GM12872 (cell line): ENCODE results near the gene SLC22A2.
A peak's percentile ranks its signal among the peaks of the same experiment; 100 is the strongest.

Experiments used
- TF ChIP-seq, protein P1 (sequence below): IDR thresholded peaks from 3 replicates; pipeline ENCODE4 v1.5.1; 2011; ENCODE audit warnings: low read depth, mild to moderate bottlenecking, low read length, moderate library complexity; ENCODE audit not compliant: insufficient read depth

Gene SLC22A2

DNA sequence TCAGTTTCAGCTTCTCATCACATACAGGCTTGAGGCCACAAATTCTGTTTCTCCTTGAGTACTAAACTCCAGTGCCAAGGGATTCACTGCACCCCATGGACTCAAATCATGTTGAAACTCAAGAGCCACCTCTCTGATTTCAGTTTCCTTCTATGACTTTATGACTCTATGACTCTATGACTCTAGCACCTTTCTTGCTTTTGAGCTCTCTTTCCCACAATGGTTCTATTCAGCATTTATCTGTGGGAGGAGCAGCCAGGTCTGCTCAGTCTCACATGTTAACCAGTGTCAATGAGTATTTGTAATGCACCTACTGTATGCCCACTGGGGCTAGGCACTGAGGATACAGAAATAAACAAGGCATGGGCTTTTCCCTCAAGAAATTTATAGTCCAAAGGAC lies 14.6 kb upstream of the SLC22A2 start:
- TF ChIP-seq, protein P1, sequence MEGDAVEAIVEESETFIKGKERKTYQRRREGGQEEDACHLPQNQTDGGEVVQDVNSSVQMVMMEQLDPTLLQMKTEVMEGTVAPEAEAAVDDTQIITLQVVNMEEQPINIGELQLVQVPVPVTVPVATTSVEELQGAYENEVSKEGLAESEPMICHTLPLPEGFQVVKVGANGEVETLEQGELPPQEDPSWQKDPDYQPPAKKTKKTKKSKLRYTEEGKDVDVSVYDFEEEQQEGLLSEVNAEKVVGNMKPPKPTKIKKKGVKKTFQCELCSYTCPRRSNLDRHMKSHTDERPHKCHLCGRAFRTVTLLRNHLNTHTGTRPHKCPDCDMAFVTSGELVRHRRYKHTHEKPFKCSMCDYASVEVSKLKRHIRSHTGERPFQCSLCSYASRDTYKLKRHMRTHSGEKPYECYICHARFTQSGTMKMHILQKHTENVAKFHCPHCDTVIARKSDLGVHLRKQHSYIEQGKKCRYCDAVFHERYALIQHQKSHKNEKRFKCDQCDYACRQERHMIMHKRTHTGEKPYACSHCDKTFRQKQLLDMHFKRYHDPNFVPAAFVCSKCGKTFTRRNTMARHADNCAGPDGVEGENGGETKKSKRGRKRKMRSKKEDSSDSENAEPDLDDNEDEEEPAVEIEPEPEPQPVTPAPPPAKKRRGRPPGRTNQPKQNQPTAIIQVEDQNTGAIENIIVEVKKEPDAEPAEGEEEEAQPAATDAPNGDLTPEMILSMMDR, result no peak

DNA sequence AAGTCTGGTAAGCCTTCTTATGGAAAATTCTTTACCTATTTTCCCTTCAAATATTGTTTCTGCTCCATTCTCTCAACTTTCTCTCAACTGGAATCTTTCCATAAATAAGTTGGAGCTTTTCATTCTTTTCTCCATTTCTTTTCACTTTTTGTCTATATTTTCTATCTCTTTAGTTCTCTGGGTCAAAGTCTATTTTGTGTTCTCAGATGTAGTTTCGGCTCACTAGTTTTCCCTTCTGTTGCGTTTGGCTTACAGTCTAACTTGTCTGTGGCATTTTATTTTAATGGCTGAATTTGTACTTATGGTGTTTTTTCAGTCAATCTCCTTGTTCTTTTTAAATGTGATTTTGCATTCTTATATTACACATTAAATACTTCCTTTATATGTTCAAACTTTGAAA lies 14.1 kb upstream of the SLC22A2 start:
- TF ChIP-seq, protein P1, result no peak

DNA sequence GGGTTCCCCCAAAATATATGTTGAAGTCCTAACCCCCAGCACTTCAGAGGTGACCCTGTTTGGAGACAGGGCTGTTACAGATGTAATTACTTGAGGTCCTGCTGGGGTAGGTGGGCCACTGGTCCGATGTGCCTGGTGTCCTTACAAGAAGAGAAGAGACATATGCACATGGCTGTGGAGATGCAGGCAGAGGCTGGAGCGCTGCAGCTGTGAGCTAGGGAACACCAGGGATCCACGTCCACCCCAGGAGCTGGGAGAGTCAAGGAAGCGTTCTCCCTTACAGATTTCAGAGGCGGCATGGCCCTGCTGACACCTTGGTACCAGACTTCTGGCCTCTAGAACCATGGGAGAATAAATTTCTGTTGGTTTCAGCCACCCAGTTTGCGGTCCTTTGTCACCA lies 11.7 kb upstream of the SLC22A2 start:
- TF ChIP-seq, protein P1, result no peak

DNA sequence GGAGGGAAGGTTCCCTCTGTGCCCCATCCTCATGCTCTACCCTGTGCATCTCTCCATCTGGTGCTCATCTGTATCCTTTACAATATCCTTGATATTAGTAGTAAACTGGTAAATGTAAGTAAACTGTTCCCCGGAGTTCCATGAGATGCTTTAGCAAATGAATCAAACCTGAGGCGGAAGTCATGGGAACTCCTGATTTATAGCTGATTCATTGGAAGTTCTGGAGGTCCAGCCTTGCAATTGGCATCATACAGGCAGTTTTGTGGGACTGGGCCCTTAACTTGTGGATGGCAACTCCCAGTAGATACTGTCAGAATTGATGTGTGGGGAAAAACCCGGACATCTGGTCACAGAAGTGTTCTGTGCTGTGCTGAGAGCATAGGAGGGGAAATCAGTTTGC lies 11.2 kb upstream of the SLC22A2 start:
- TF ChIP-seq, protein P1, result no peak

DNA sequence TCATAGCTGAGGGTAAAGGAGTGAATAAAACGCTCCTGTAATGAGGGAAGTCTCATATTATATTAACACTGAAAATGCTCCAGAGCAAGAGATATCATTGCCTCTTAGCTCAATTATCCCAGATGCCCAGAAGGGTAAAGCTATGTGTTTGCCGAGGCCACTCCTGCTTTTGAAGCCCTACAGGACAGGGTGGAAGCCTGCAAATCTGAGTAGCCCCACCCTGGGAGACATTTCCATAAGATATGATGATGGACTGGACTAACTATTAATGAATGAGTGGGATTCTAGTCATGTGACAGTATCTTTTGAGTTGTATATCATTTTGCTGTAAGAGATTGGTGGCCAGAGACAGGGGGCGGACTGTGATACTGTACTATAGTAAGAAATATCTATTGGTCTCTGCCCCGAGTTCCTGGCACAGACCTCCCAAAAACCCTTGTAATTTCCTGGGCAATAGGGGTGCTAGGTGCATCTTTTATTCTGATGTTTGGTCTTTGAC lies 10.5 kb upstream of the SLC22A2 start:
- TF ChIP-seq, protein P1, result no peak

DNA sequence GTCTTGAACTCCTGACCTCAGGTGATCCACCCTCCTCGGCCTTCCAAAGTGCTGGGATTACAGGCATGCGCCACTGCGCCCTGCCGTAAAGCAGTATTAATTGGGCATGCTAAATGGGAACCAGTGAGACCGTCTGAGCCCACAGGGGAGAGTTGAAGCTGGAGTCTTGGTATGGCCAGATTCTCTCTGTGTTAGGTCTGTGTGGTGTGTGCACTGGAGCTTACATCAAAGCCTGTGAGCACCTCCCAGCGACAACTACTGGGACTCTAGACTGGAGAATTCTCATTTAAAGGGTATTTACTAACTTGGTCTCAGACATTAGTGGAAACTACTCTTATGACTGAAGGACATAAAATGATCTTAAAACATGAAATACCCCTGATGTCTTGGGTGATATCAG lies 8.5 kb upstream of the SLC22A2 start:
- TF ChIP-seq, protein P1, result 0 out of 3 replicates have a peak, but pooled peaks have one; percentile 6

DNA sequence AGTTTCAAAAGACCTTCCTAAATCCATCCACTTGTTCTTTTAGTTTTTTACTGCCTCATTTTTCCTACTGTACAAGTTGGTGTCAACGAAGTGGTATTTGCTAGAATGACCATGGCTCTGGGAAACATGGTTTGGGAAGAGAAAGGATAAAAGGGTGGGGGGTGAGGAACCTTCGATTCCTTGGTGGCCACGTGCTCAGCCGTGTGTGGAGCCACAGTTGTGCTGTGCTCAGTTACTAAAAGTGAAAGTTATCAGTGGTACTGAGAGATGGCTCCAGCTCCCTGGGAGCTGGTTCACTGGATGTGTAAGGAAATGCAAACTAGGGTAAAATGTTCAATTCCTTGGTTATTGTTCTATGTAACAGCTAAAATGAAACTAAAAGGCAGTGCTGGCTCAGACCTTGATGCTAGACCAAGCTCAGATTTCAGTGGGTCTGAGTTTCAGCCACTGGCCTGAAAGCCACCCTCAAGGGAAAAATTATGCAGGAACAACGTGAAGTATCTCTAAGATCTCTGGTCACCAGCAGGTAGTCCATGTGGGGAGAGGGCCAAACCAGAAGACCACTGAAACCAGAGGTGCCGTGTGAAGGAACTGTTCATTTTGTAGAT lies 7.4 kb upstream of the SLC22A2 start:
- TF ChIP-seq, protein P1, result no peak
